ENCODE data around the gene CALHM3.
A peak's percentile ranks its signal among the peaks of the same experiment; 100 is the strongest.

The CALHM3 gene

GRCh38 chr10:103456074-103456660 lies 22.9 kb downstream of the CALHM3 start:
- TF ChIP-seq CTCF (IDR thresholded peaks at IDR 0.05; ENCODE audit: insufficient read depth, low read depth, low read length, missing control alignments): no peak
- no peak for DNase-seq (ENCODE audit: low read depth)
- no peak overlapping the region for H3K4me3 ChIP-seq (ENCODE audit: low read depth, low read length)

- TF ChIP-seq CTCF (IDR thresholded peaks at IDR 0.05; ENCODE audit: insufficient read depth, low read depth, low read length, missing control alignments): no peak
- DNase-seq (ENCODE audit: low read depth): no peak
- H3K4me3 ChIP-seq (ENCODE audit: low read depth, low read length): no peak overlapping the region
Measured at GRCh38 chr10:103455235-103455634, 23.8 kb downstream of the CALHM3 start.

GRCh38 chr10:103454026-103454425 lies 25.0 kb downstream of the CALHM3 start:
- no peak for TF ChIP-seq CTCF (IDR thresholded peaks at IDR 0.05; ENCODE audit: insufficient read depth, low read depth, low read length, missing control alignments)
- DNase-seq (ENCODE audit: low read depth): no peak
- H3K4me3 ChIP-seq (ENCODE audit: low read depth, low read length): no peak overlapping the region

- DNase-seq (ENCODE audit: low read depth): no peak
- no peak for TF ChIP-seq CTCF (IDR thresholded peaks at IDR 0.05; ENCODE audit: insufficient read depth, low read depth, low read length, missing control alignments)
- H3K4me3 ChIP-seq (ENCODE audit: low read depth, low read length): peak overlapping the region; percentile 86
Measured at GRCh38 chr10:103452506-103453230, 26.4 kb downstream of the CALHM3 start.

GRCh38 chr10:103451831-103452505 lies 27.1 kb downstream of the CALHM3 start, which contains the start of gene CALHM2:
TSS of gene CALHM2 (minus strand) at chr10:103452370. CDS start at chr10:103449941, 2,429 bp downstream.
- TF ChIP-seq CTCF (IDR thresholded peaks at IDR 0.05; ENCODE audit: insufficient read depth, low read depth, low read length, missing control alignments): no peak
- DNase-seq (ENCODE audit: low read depth): peak; percentile 67
- H3K4me3 ChIP-seq (ENCODE audit: low read depth, low read length): peak within 1 kb of the TSS; percentile 86

- no peak for DNase-seq (ENCODE audit: low read depth)
- no peak for TF ChIP-seq CTCF (IDR thresholded peaks at IDR 0.05; ENCODE audit: insufficient read depth, low read depth, low read length, missing control alignments)
- H3K4me3 ChIP-seq (ENCODE audit: low read depth, low read length): peak overlapping the region; percentile 86
Measured at GRCh38 chr10:103451091-103451813, 27.8 kb downstream of the CALHM3 start.

Measured in GM12865 (cell line).